Testis (tissue), 2 donors: ENCODE results near the gene NRAP.

ENCODE experiments used
- POLR2A ChIP-seq: fragments of 450-650 bp; IDR thresholded peaks from one replicate; pipeline ENCODE4 v1.6.1; 2017; ENCODE audit warnings: antibody characterized with exemption, mild to moderate bottlenecking, moderate library complexity
- TF ChIP-seq, protein P1 (sequence below), 3 experiments: fragments of 450-650 bp in 2 of 3; fragments of 200-600 bp in 1 of 3; sonication (generic) in 1 of 3; IDR thresholded peaks; one replicate each; pipeline ENCODE4 v1.5.1; 2016 to 2019; ENCODE audit warnings: antibody characterized with exemption in 3 of 3, mild to moderate bottlenecking in 2 of 3, moderate library complexity in 1 of 3

- TF ChIP-seq, protein P1, sequence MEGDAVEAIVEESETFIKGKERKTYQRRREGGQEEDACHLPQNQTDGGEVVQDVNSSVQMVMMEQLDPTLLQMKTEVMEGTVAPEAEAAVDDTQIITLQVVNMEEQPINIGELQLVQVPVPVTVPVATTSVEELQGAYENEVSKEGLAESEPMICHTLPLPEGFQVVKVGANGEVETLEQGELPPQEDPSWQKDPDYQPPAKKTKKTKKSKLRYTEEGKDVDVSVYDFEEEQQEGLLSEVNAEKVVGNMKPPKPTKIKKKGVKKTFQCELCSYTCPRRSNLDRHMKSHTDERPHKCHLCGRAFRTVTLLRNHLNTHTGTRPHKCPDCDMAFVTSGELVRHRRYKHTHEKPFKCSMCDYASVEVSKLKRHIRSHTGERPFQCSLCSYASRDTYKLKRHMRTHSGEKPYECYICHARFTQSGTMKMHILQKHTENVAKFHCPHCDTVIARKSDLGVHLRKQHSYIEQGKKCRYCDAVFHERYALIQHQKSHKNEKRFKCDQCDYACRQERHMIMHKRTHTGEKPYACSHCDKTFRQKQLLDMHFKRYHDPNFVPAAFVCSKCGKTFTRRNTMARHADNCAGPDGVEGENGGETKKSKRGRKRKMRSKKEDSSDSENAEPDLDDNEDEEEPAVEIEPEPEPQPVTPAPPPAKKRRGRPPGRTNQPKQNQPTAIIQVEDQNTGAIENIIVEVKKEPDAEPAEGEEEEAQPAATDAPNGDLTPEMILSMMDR (IDR thresholded peaks at IDR 0.05): no peak
- TF ChIP-seq POLR2A: no peak
These were observed 23.2 kb upstream of the NRAP start for GRCh38 chr10:113687037-113687436.
